Brain microvascular endothelial cell (primary cell): Measurements from ENCODE around the gene IGF2R.
"Not testable (repeated sequence)": the region's sequence is repeated elsewhere in the genome, so short reads cannot be mapped to it uniquely, and the experiment has no call there.

ENCODE experiments used
- DNase-seq: peaks from one replicate; pipeline ENCODE4 v3.0.0-alpha.2; 2020
- H3K27ac ChIP-seq: fragments of 250-450 bp; sonication (Bioruptor Pico); 2 replicates; pipeline ENCODE4 v1.5.1; 2020; ENCODE audit warnings: mild to moderate bottlenecking, moderate library complexity
- H3K27me3 ChIP-seq: fragments of 250-450 bp; sonication (Bioruptor Pico); replicated peaks from 2 replicates; pipeline ENCODE4 v1.5.1; 2020; ENCODE audit warnings: mild to moderate bottlenecking
- H3K36me3 ChIP-seq: fragments of 250-450 bp; sonication (Bioruptor Pico); replicated peaks from 2 replicates; pipeline ENCODE4 v1.5.1; 2020; ENCODE audit warnings: mild to moderate bottlenecking
- H3K4me3 ChIP-seq: 2 replicates; pipeline ENCODE4 v1.5.1; 2011; ENCODE audit warnings: low read depth, mild to moderate bottlenecking, control low read depth, low read length, moderate library complexity
- in situ Hi-C: cut with HindIII; loops from 2 replicates; pipeline ENCODE4 v1.10.0; 2017; ENCODE audit warnings: low sequenced_read_pairs, low pct_ligation_motif_present
- TF ChIP-seq, protein P1 (sequence below): IDR thresholded peaks from 2 replicates; pipeline ENCODE4 v1.5.1; 2011; ENCODE audit warnings: low read depth, mild to moderate bottlenecking, moderate library complexity, low read length, control low read depth, inconsistent platforms; ENCODE audit errors: missing control alignments

The IGF2R gene

DNA sequence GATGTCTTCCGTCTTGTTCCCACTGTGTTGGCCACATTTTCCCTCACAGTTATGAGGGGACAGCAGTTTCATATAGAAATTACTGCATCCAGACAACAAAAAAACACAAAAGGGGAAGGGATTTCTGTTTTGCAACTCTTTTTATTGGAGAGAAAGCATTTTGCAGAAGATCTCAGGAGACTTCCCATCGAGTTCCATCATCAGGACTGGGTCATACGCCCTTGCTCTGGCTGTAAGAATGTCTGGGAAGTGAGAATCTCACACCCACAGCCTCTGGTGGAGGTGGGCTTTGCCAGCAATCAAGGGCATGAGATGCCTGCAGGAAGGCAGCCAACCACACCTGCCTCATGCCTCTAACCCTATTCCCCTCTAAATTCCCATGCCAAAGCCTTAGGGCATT is 5.8 kb upstream of the IGF2R start:
- Histone ChIP-seq H3K27me3 (no peaks in the 10 kb centered on the region), H3K4me3 (no peak overlapping the region), H3K27ac (no peak overlapping the region), H3K36me3 (no peaks in the 10 kb centered on the region)
- no peak for DNase-seq
- TF ChIP-seq, protein P1, sequence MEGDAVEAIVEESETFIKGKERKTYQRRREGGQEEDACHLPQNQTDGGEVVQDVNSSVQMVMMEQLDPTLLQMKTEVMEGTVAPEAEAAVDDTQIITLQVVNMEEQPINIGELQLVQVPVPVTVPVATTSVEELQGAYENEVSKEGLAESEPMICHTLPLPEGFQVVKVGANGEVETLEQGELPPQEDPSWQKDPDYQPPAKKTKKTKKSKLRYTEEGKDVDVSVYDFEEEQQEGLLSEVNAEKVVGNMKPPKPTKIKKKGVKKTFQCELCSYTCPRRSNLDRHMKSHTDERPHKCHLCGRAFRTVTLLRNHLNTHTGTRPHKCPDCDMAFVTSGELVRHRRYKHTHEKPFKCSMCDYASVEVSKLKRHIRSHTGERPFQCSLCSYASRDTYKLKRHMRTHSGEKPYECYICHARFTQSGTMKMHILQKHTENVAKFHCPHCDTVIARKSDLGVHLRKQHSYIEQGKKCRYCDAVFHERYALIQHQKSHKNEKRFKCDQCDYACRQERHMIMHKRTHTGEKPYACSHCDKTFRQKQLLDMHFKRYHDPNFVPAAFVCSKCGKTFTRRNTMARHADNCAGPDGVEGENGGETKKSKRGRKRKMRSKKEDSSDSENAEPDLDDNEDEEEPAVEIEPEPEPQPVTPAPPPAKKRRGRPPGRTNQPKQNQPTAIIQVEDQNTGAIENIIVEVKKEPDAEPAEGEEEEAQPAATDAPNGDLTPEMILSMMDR, result no peak
- in situ Hi-C loops, result no loop called here

DNA sequence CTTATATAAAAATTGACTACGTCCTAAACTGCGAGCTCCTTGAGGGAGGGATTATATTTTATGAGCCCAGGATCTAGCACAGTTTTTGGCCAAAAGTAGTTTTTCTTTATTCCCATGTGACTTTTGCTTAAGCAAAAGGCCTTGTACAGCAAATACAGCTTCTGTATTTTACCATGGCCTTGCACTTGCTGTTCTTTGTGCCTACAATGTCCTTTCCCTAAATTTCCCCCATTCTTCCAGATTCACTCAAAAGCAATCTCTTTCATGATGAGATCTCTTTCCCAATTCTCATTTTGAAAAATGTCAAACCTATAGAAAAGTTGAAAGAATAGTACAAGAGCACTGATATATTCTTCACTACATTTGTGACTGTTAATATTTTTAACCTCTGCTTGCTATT is 4.8 kb upstream of the IGF2R start:
- Histone ChIP-seq H3K36me3 (no peaks in the 10 kb centered on the region), H3K4me3 (no peak overlapping the region), H3K27ac (no peak overlapping the region), H3K27me3 (no peaks in the 10 kb centered on the region)
- in situ Hi-C loops, result no loop called here
- no peak for DNase-seq
- TF ChIP-seq, protein P1, result no peak

DNA sequence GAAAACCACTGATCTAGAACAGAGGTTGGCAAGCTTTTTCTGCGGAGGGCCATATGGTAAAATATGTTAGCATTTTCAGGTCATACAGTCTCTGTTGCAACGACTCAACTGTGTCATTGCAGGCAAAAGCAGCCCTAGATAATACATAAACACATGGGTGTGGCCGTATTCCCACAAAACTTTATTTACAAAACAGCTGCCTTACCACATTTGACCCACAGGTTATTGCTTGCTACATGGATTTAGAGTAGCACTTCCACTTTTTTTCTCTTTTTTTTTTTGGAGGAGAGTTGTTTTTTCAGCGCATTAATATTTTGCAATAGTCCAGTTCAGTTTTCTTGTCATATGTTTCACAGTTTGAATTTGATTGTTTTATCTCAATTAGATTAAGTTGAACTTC is 2.5 kb upstream of the IGF2R start:
- Histone ChIP-seq H3K27ac (no peak overlapping the region), H3K27me3 (no peaks in the 10 kb centered on the region), H3K36me3 (no peaks in the 10 kb centered on the region), H3K4me3 (no peak overlapping the region)
- in situ Hi-C loops, result no loop called here
- DNase-seq, result no peak
- TF ChIP-seq, protein P1, result no peak

DNA sequence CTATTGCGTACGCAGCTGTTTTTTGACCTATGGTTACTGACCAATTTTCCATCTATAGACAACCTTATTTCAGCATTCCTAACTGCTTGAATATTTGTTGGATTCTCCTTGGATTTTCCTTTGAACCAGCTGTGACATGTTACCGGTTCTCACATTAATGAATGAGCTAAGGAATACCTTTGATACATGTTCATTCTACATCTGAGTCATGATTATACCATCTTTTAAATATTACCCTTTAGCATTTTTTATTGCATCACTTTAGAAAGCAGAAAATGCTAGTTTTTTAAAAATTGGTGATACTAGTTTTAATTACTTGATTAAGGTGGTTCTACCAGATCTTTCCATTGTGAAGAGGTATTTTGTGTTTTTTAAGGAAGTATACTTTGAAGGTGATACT is 1.9 kb upstream of the IGF2R start:
- H3K36me3 ChIP-seq, result no peaks in the 10 kb centered on the region
- TF ChIP-seq, protein P1, result no peak
- in situ Hi-C loops, result no loop called here
- no peak overlapping the region for H3K27ac ChIP-seq
- DNase-seq, result no peak
- no peaks in the 10 kb centered on the region for H3K27me3 ChIP-seq
- no peak overlapping the region for H3K4me3 ChIP-seq

DNA sequence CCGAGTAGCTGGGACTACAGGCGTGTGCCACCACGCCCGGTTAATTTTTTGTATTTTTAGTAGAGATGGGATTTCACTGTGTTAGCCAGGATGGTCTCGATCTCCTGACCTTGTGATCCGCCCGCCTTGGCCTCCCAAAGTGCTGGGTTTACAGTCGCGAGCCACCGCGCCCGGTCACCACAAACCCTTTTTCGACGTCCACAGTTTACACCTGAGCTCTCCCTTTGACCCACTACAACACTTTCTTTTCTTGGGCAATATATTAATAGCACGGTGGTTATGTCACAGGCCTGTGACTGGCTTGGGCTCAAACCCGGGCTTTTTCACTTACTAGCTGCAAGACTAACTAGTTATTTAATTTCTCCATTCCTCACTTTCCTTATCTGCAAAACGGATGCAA is 1.3 kb upstream of the IGF2R start:
- DNase-seq, H3K36me3 ChIP-seq, H3K4me3 ChIP-seq, in situ Hi-C loops, H3K27ac ChIP-seq, H3K27me3 ChIP-seq: not testable (repeated sequence)

DNA sequence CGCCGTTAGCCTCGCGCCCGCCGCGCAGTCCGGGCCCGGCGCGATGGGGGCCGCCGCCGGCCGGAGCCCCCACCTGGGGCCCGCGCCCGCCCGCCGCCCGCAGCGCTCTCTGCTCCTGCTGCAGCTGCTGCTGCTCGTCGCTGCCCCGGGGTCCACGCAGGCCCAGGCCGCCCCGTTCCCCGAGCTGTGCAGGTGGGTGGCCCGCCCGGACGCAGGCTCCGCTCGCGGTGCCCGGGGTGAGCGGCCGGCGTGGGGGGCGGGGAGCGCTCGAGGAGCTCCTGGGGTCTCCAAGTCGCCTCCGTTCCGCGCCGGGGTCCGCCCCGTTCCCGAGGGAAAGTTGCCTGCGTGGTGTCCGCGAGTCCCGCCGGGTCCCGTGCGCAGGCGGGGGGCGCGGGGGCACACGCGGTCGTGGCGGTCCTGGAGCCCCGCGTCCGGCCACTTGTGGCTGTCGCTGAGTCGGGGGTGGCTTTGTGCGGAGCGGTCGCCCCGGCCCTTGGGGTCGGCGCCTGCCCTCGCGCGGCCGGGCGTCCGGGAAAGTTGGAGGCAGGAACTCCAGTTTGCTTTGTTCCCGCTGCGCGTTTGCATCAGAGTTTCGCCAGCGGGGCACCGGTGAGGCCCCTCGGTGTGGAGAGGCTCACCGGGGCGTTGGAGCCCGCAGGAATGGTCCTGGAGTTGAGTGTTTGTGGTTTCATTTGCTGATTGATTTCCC is 476 bp downstream of the IGF2R start:
- Histone ChIP-seq H3K27ac (peak overlapping the region; percentile 88), H3K4me3 (peak overlapping the region; percentile 67), H3K27me3 (no peaks in the 10 kb centered on the region), H3K36me3 (no peaks in the 10 kb centered on the region)
- TF ChIP-seq, protein P1, result no peak
- DNase-seq, result no peak
- in situ Hi-C loops, result no loop called here
